ENCODE results near the gene PGD.

- TF ChIP-seq CTCF (IDR thresholded peaks at IDR 0.05) (no peak), POLR2A (IDR thresholded peaks at IDR 0.05) (no peak)
These were observed 1.1 kb downstream of the PGD start for GRCh38 chr1:10400013-10400412.
